Common myeloid progenitor, CD34-positive (primary cell): Measurements from ENCODE around the gene RGS7BP.

Experiments
- CTCF ChIA-PET: fragments of 350-600 bp; sonication (Branson Sonifier 250); formaldehyde crosslinking; loops from one replicate; lab custom pipeline; 2021; ENCODE audit warnings: antibody characterized with exemption; lab: Charles Lee
- POLR2A ChIA-PET: fragments of 350-600 bp; sonication (Branson Sonifier 250); formaldehyde crosslinking; loops from one replicate; lab custom pipeline; 2021; ENCODE audit warnings: antibody characterized with exemption; lab: Charles Lee
- DNase-seq, 3 donors: peaks; one replicate each; pipeline versions ENCODE4 v3.0.0 to v3.0.0-alpha.2; 2013
- H3K27ac ChIP-seq, 2 experiments: 1 replicate in 1 of 2; 2 replicates in 1 of 2; pipeline ENCODE4 v1.7.0; 2013; ENCODE audit warnings: inconsistent platforms in 2 of 2, low read length in 2 of 2, mild to moderate bottlenecking in 2 of 2, low read depth in 1 of 2, moderate library complexity in 1 of 2; ENCODE audit not compliant: severe bottlenecking in 2 of 2, insufficient read depth in 1 of 2, poor library complexity in 1 of 2
- H3K27me3 ChIP-seq, 5 experiments: replicated peaks in 2 of 5; 1 replicate in 3 of 5; 2 replicates in 2 of 5; pipeline versions ENCODE4 v1.6.1 to v1.7.0; 2013; ENCODE audit warnings: low read length in 4 of 5, mild to moderate bottlenecking in 2 of 5, moderate library complexity in 2 of 5, inconsistent platforms in 1 of 5; ENCODE audit not compliant: insufficient read depth in 5 of 5, control insufficient read depth in 4 of 5
- H3K36me3 ChIP-seq, 4 experiments: 1 replicate in 2 of 4; 2 replicates in 2 of 4; pipeline versions ENCODE4 v1.6.1 to v1.7.0; 2013; ENCODE audit warnings: low read length in 3 of 4, control low read depth in 1 of 4, mild to moderate bottlenecking in 1 of 4; ENCODE audit not compliant: control insufficient read depth in 4 of 4, insufficient read depth in 4 of 4
- H3K4me1 ChIP-seq, 4 experiments: 1 replicate in 3 of 4; 2 replicates in 1 of 4; pipeline versions ENCODE4 v1.6.1 to v1.7.1; 2013; ENCODE audit warnings: low read length in 3 of 4, mild to moderate bottlenecking in 3 of 4, control low read depth in 1 of 4, inconsistent platforms in 1 of 4, moderate library complexity in 1 of 4; ENCODE audit not compliant: control insufficient read depth in 4 of 4, insufficient read depth in 4 of 4; ENCODE audit errors: control extremely low read depth in 1 of 4
- H3K4me3 ChIP-seq, 7 experiments: 1 replicate in 4 of 7; 2 replicates in 3 of 7; pipeline versions ENCODE4 v1.5.1 to v1.7.0; 2013; ENCODE audit warnings: mild to moderate bottlenecking in 7 of 7, low read length in 6 of 7, moderate library complexity in 6 of 7, inconsistent platforms in 2 of 7, low read depth in 2 of 7, control low read depth in 1 of 7; ENCODE audit not compliant: insufficient read depth in 4 of 7, control insufficient read depth in 1 of 7; ENCODE audit errors: extremely low read depth in 1 of 7
- H3K9me3 ChIP-seq, 5 experiments: 1 replicate in 4 of 5; 2 replicates in 1 of 5; pipeline versions ENCODE4 v1.6.1 to v1.7.1; 2013; ENCODE audit warnings: low read length in 4 of 5, mild to moderate bottlenecking in 2 of 5, inconsistent platforms in 1 of 5, low read depth in 1 of 5, moderate library complexity in 1 of 5; ENCODE audit not compliant: control insufficient read depth in 4 of 5, insufficient read depth in 2 of 5; ENCODE audit errors: control extremely low read depth in 1 of 5
- WGBS: methylation state at CpG from one replicate; pipeline ENCODE4 v1.1.5; 2013; ENCODE audit not compliant: insufficient coverage; 5-methylcytosine and 5-hydroxymethylcytosine counted together

RGS7BP gene

GRCh38 chr5:64637837-64638443 lies 132.1 kb downstream of the RGS7BP start:
- Histone ChIP-seq H3K27me3 (peaks cover 0 to 4% (median 0%) of the 10 kb centered on the region in 5 experiments), H3K36me3 (no peaks in the 10 kb centered on the region), H3K27ac (no peak overlapping the region), H3K9me3 (no peaks in the 10 kb centered on the region), H3K4me3 (no peak overlapping the region), H3K4me1 (peaks cover 0 to 11% (median 2%) of the 10 kb centered on the region in 4 experiments)
- ChIA-PET CTCF (interaction anchor here (0.9 to 1.0 kb wide), 2 partner anchors 14 to 146 kb away, joined by 3 to 5 read pairs; no protein-coding TSS in a partner anchor), POLR2A (no interaction called here)
- 94% methylated on average over 10 of the region's 10 CpGs for WGBS
- no peak for DNase-seq

GRCh38 chr5:64644831-64645230 lies 139.0 kb downstream of the RGS7BP start:
- CTCF ChIA-PET, result no interaction called here
- H3K4me1 ChIP-seq, result no peaks in the 10 kb centered on the region
- POLR2A ChIA-PET, result no interaction called here
- no peak overlapping the region for H3K27ac ChIP-seq
- H3K27me3 ChIP-seq, result no peaks in the 10 kb centered on the region
- no peak for DNase-seq
- no peaks in the 10 kb centered on the region for H3K36me3 ChIP-seq
- H3K4me3 ChIP-seq, result no peak overlapping the region
- no peaks in the 10 kb centered on the region for H3K9me3 ChIP-seq

- no peaks in the 10 kb centered on the region for H3K4me1 ChIP-seq
- H3K36me3 ChIP-seq, result no peaks in the 10 kb centered on the region
- ChIA-PET POLR2A (no interaction called here), CTCF (no interaction called here)
- H3K27ac ChIP-seq, result no peak overlapping the region
- no peak overlapping the region for H3K4me3 ChIP-seq
- H3K9me3 ChIP-seq, result no peaks in the 10 kb centered on the region
- 90% methylated on average over 3 of the region's 3 CpGs for whole genome bisulfite sequencing
- DNase-seq, result no peak
- no peaks in the 10 kb centered on the region for H3K27me3 ChIP-seq
Observed at GRCh38 chr5:64646169-64646568, 140.4 kb downstream of the RGS7BP start.

GRCh38 chr5:64649512-64649911 lies 143.7 kb downstream of the RGS7BP start:
- Histone ChIP-seq H3K4me1 (no peaks in the 10 kb centered on the region), H3K27ac (no peak overlapping the region), H3K4me3 (no peak overlapping the region), H3K36me3 (no peaks in the 10 kb centered on the region), H3K27me3 (no peaks in the 10 kb centered on the region), H3K9me3 (no peaks in the 10 kb centered on the region)
- DNase-seq, result no peak
- CTCF ChIA-PET, result interaction anchor here (1.8 kb wide), 1 partner anchor 30 kb away, joined by 3 read pairs; no protein-coding TSS in a partner anchor
- 94% methylated on average over 2 of the region's 2 CpGs for WGBS
- POLR2A ChIA-PET, result no interaction called here

GRCh38 chr5:64653766-64654560 lies 148.1 kb downstream of the RGS7BP start:
- no CpG with 5 or more reads among the region's 3 CpGs for WGBS
- H3K27me3 ChIP-seq, result no peaks in the 10 kb centered on the region
- H3K9me3 ChIP-seq, result peaks cover 0 to 4% (median 0%) of the 10 kb centered on the region in 5 experiments
- ChIA-PET POLR2A (no interaction called here), CTCF (interaction anchor here (1.1 to 1.9 kb wide), 2 partner anchors 10 to 18 kb away, joined by 3 to 4 read pairs; no protein-coding TSS in a partner anchor)
- H3K4me3 ChIP-seq, result no peak overlapping the region
- no peak overlapping the region for H3K27ac ChIP-seq
- H3K36me3 ChIP-seq, result no peaks in the 10 kb centered on the region
- H3K4me1 ChIP-seq, result no peaks in the 10 kb centered on the region
- DNase-seq, result no peak

GRCh38 chr5:64654561-64654938 lies 148.7 kb downstream of the RGS7BP start:
- DNase-seq, result no peak
- CTCF ChIA-PET, result no interaction called here
- Histone ChIP-seq H3K36me3 (no peaks in the 10 kb centered on the region), H3K9me3 (peaks cover 0 to 4% (median 0%) of the 10 kb centered on the region in 5 experiments), H3K4me3 (no peak overlapping the region), H3K27ac (no peak overlapping the region), H3K4me1 (no peaks in the 10 kb centered on the region), H3K27me3 (peaks cover 0 to 2% (median 0%) of the 10 kb centered on the region in 5 experiments)
- no CpG with 5 or more reads among the region's 2 CpGs for WGBS
- POLR2A ChIA-PET, result no interaction called here

- 100% methylated on average over 1 of the region's 1 CpG for WGBS
- no peak for DNase-seq
- Histone ChIP-seq H3K36me3 (no peaks in the 10 kb centered on the region), H3K27ac (no peak overlapping the region), H3K27me3 (peaks cover 0 to 8% (median 0%) of the 10 kb centered on the region in 5 experiments), H3K9me3 (peaks cover 0 to 4% (median 0%) of the 10 kb centered on the region in 5 experiments), H3K4me1 (no peaks in the 10 kb centered on the region), H3K4me3 (no peak overlapping the region)
- ChIA-PET CTCF (no interaction called here), POLR2A (no interaction called here)
Observed at GRCh38 chr5:64655596-64655995, 149.8 kb downstream of the RGS7BP start.
